Measurements from ENCODE around the gene HSPB9.

HSPB9 gene

GRCh38 chr17:42133461-42134041 lies 10.9 kb downstream of the HSPB9 start:
- H3K27ac ChIP-seq (ENCODE audit: extremely low read depth, low read depth, low read length), result peak overlapping the region; percentile 13
- POLR2A ChIA-PET, result interaction anchor here (1.0 to 1.3 kb wide), 3 partner anchors 12 to 46 kb away, joined by 3 to 5 read pairs (median 5); partner anchors contain the start of genes KAT2A and RAB5C
- peaks cover 28% of the 10 kb centered on the region for H3K4me1 ChIP-seq (ENCODE audit: control insufficient read depth, insufficient read depth, low read length)
- no peak overlapping the region for H3K4me3 ChIP-seq (ENCODE audit: low read depth, low read length)
- no peaks in the 10 kb centered on the region for H3K9me3 ChIP-seq (ENCODE audit: control insufficient read depth, insufficient read depth, low read depth, low read length)
- peaks cover 13 to 62% of the 10 kb centered on the region in 2 experiments; a peak in 2 of 3 replicates for H3K36me3 ChIP-seq (ENCODE audit: control insufficient read depth in 2 of 2, insufficient read depth in 1 of 2, low read length in 2 of 2)
- CTCF ChIA-PET, result interaction anchor here (1.3 to 2.7 kb wide), 6 partner anchors 13 to 394 kb away, joined by 3 to 9 read pairs (median 4); partner anchors contain the start of gene KAT2A
- TF ChIP-seq ZBTB17 (tag by site-specific recombination; IDR thresholded peaks at IDR 0.05), result peak; percentile 70; the same call in 1 of the 2 replicates
- TF ChIP-seq ZNF133 (tag by site-specific recombination; IDR thresholded peaks at IDR 0.05), result no peak
- TF ChIP-seq ZNF366 (tag by site-specific recombination; conservative IDR thresholded peaks at IDR 0.05), result peak; percentile 40; the same call in 1 of the 2 replicates
- TF ChIP-seq ZNF2 (tag by site-specific recombination; IDR thresholded peaks at IDR 0.05), result no peak
- TF ChIP-seq ZNF623 (tag by site-specific recombination; IDR thresholded peaks at IDR 0.05), result no peak
- peak; percentile 33; the same call in 1 of the 2 replicates for TF ChIP-seq SP7 (tag by site-specific recombination; IDR thresholded peaks at IDR 0.05)
- peak; percentile 27; the same call in 1 of the 2 replicates for TF ChIP-seq ZIC2 (tag by site-specific recombination; IDR thresholded peaks at IDR 0.05)
- no peak for TF ChIP-seq ZNF10 (tag by site-specific recombination; IDR thresholded peaks at IDR 0.05)
- peak; percentile 83 for TF ChIP-seq PRDM1 (tag by site-specific recombination; IDR thresholded peaks at IDR 0.05)
- TF ChIP-seq GFI1B (tag by site-specific recombination; IDR thresholded peaks at IDR 0.05), result no peak
- no peak for TF ChIP-seq ZSCAN30 (tag by site-specific recombination; IDR thresholded peaks at IDR 0.05)
- TF ChIP-seq ZNF394 (tag by site-specific recombination; IDR thresholded peaks at IDR 0.05; ENCODE audit: borderline replicate concordance), result 0 out of 2 replicates have a peak, but pooled peaks have one; percentile 22
- peak; percentile 29; the same call in 1 of the 2 replicates for TF ChIP-seq PRDM4 (tag by site-specific recombination; IDR thresholded peaks at IDR 0.05)
- TF ChIP-seq KLF9 (tag by site-specific recombination; IDR thresholded peaks at IDR 0.05; ENCODE audit: low read depth), result peak; percentile 49; the same call in 1 of the 2 replicates
- TF ChIP-seq ZNF324 (tag by site-specific recombination; IDR thresholded peaks at IDR 0.05), result 0 out of 2 replicates have a peak, but pooled peaks have one; percentile 10

- Histone ChIP-seq H3K9me3 (ENCODE audit: control insufficient read depth, insufficient read depth, low read depth, low read length) (no peaks in the 10 kb centered on the region), H3K36me3 (ENCODE audit: control insufficient read depth in 2 of 2, insufficient read depth in 1 of 2, low read length in 2 of 2) (peaks cover 10 to 57% of the 10 kb centered on the region in 2 experiments; a peak in 2 of 3 replicates), H3K4me3 (ENCODE audit: low read depth, low read length) (no peak overlapping the region), H3K4me1 (ENCODE audit: control insufficient read depth, insufficient read depth, low read length) (peaks cover 28% of the 10 kb centered on the region), H3K27ac (ENCODE audit: extremely low read depth, low read depth, low read length) (no peak overlapping the region)
- POLR2A ChIA-PET, result interaction anchor here (1.0 to 2.0 kb wide), 4 partner anchors 9 to 169 kb away, joined by 3 to 8 read pairs (median 4); partner anchors contain the start of genes GHDC and KAT2A
- CTCF ChIA-PET, result interaction anchor here (0.7 to 2.5 kb wide), 4 partner anchors 13 to 28 kb away, joined by 3 to 11 read pairs (median 3); no protein-coding TSS in a partner anchor
- no peak for TF ChIP-seq ZNF366 (tag by site-specific recombination; conservative IDR thresholded peaks at IDR 0.05)
- no peak for TF ChIP-seq MYNN (tag by site-specific recombination; IDR thresholded peaks at IDR 0.05; ENCODE audit: borderline replicate concordance)
- no peak for TF ChIP-seq ZNF37A (tag by site-specific recombination; IDR thresholded peaks at IDR 0.05)
- no peak for TF ChIP-seq ZNF341 (tag by site-specific recombination; IDR thresholded peaks at IDR 0.05; ENCODE audit: low read depth)
- TF ChIP-seq BCL11A (tag by site-specific recombination; IDR thresholded peaks at IDR 0.05; ENCODE audit: low read depth), result no peak
- no peak for TF ChIP-seq ZNF626 (tag by site-specific recombination; IDR thresholded peaks at IDR 0.05)
- TF ChIP-seq ZNF670 (tag by site-specific recombination; IDR thresholded peaks at IDR 0.05; ENCODE audit: low read depth), result no peak
Observed at GRCh38 chr17:42135151-42135550, 12.5 kb downstream of the HSPB9 start.

Measured in HEK293 (cell line).